ENCODE data around the gene ICA1.

ICA1 gene

GRCh38 chr7:8192897-8193296 lies 69.1 kb downstream of the ICA1 start:
- Mint-ChIP-seq H3K27ac (no peak overlapping the region), H3K36me3 (ENCODE audit: insufficient read depth) (no peaks in the 10 kb centered on the region), H3K9me3 (no peaks in the 10 kb centered on the region), H3K27me3 (peaks cover 6 to 9% of the 10 kb centered on the region in 2 donors), H3K4me1 (ENCODE audit: low read depth in 2 of 2) (peaks cover 9 to 13% of the 10 kb centered on the region in 2 donors), H3K4me3 (no peak overlapping the region)
- DNase-seq = no peak
- no peak for ATAC-seq (replicated peaks)

- DNase-seq (peak; percentile 61 to 69 (median 67)), ATAC-seq (replicated peaks) (peak; percentile 92)
- H3K27ac Mint-ChIP-seq = no peak overlapping the region
- H3K4me1 Mint-ChIP-seq (ENCODE audit: low read depth in 2 of 2) = peaks cover 4 to 17% of the 10 kb centered on the region in 2 donors
- H3K4me3 Mint-ChIP-seq = no peak overlapping the region
- H3K27me3 Mint-ChIP-seq = peaks cover 6 to 9% of the 10 kb centered on the region in 2 donors
- H3K9me3 Mint-ChIP-seq = no peaks in the 10 kb centered on the region
- no peaks in the 10 kb centered on the region for H3K36me3 Mint-ChIP-seq (ENCODE audit: insufficient read depth)
These were observed 71.7 kb downstream of the ICA1 start for GRCh38 chr7:8190119-8190895.

- no peak for DNase-seq
- H3K4me3 Mint-ChIP-seq = no peak overlapping the region
- no peaks in the 10 kb centered on the region for H3K36me3 Mint-ChIP-seq (ENCODE audit: insufficient read depth)
- no peak overlapping the region for H3K27ac Mint-ChIP-seq
- peaks cover 6 to 9% of the 10 kb centered on the region in 2 donors for H3K27me3 Mint-ChIP-seq
- H3K9me3 Mint-ChIP-seq = no peaks in the 10 kb centered on the region
- no peak for ATAC-seq (replicated peaks)
- H3K4me1 Mint-ChIP-seq (ENCODE audit: low read depth in 2 of 2) = peaks cover 4 to 17% of the 10 kb centered on the region in 2 donors
These were observed 72.3 kb downstream of the ICA1 start for GRCh38 chr7:8189625-8190024.

GRCh38 chr7:8185926-8186683 lies 75.9 kb downstream of the ICA1 start:
- ATAC-seq (replicated peaks) (no peak), DNase-seq (no peak)
- Mint-ChIP-seq H3K4me3 (no peak overlapping the region), H3K9me3 (no peaks in the 10 kb centered on the region), H3K27ac (no peak overlapping the region), H3K27me3 (no peaks in the 10 kb centered on the region), H3K4me1 (ENCODE audit: low read depth in 2 of 2) (peaks cover 4 to 17% of the 10 kb centered on the region in 2 donors), H3K36me3 (ENCODE audit: insufficient read depth) (no peaks in the 10 kb centered on the region)

- no peaks in the 10 kb centered on the region for H3K36me3 Mint-ChIP-seq (ENCODE audit: insufficient read depth)
- no peaks in the 10 kb centered on the region for H3K27me3 Mint-ChIP-seq
- no peak overlapping the region for H3K27ac Mint-ChIP-seq
- H3K4me3 Mint-ChIP-seq = no peak overlapping the region
- no peaks in the 10 kb centered on the region for H3K9me3 Mint-ChIP-seq
- peaks cover 4 to 22% of the 10 kb centered on the region in 2 donors for H3K4me1 Mint-ChIP-seq (ENCODE audit: low read depth in 2 of 2)
- ATAC-seq (replicated peaks) (no peak), DNase-seq (no peak)
These were observed 77.7 kb downstream of the ICA1 start for GRCh38 chr7:8184221-8184620.

GRCh38 chr7:8179486-8179885 lies 82.5 kb downstream of the ICA1 start:
- Mint-ChIP-seq H3K9me3 (peaks cover 2 to 6% of the 10 kb centered on the region in 2 donors), H3K4me3 (no peak overlapping the region), H3K4me1 (ENCODE audit: low read depth in 2 of 2) (peaks cover 31 to 47% of the 10 kb centered on the region in 2 donors), H3K36me3 (ENCODE audit: insufficient read depth) (peaks cover 9% of the 10 kb centered on the region), H3K27ac (peak overlapping the region in 1 of 2 donors; percentile 99), H3K27me3 (no peaks in the 10 kb centered on the region)
- DNase-seq (no peak), ATAC-seq (replicated peaks) (no peak)

- peak overlapping the region; percentile 69 to 99 for H3K27ac Mint-ChIP-seq
- H3K27me3 Mint-ChIP-seq = no peaks in the 10 kb centered on the region
- H3K9me3 Mint-ChIP-seq = peaks cover 2 to 6% of the 10 kb centered on the region in 2 donors
- DNase-seq (no peak), ATAC-seq (replicated peaks) (no peak)
- peaks cover 36 to 55% of the 10 kb centered on the region in 2 donors for H3K4me1 Mint-ChIP-seq (ENCODE audit: low read depth in 2 of 2)
- H3K36me3 Mint-ChIP-seq (ENCODE audit: insufficient read depth) = peaks cover 12% of the 10 kb centered on the region
- H3K4me3 Mint-ChIP-seq = peak overlapping the region; percentile 6 to 65
These were observed 83.6 kb downstream of the ICA1 start for GRCh38 chr7:8178353-8178752.

- Mint-ChIP-seq H3K4me1 (ENCODE audit: low read depth in 2 of 2) (peaks cover 36 to 55% of the 10 kb centered on the region in 2 donors), H3K36me3 (ENCODE audit: insufficient read depth) (peaks cover 12% of the 10 kb centered on the region), H3K4me3 (peak overlapping the region; percentile 55 to 65), H3K27me3 (no peaks in the 10 kb centered on the region), H3K27ac (peak overlapping the region; percentile 69 to 99), H3K9me3 (peaks cover 2 to 6% of the 10 kb centered on the region in 2 donors)
- DNase-seq (no peak), ATAC-seq (replicated peaks) (no peak)
These were observed 84.6 kb downstream of the ICA1 start for GRCh38 chr7:8177109-8177933.

GRCh38 chr7:8176370-8177081 lies 85.4 kb downstream of the ICA1 start:
- Mint-ChIP-seq H3K27ac (peak overlapping the region; percentile 69 to 99), H3K4me1 (ENCODE audit: low read depth in 2 of 2) (peaks cover 36 to 55% of the 10 kb centered on the region in 2 donors), H3K9me3 (peaks cover 2 to 6% of the 10 kb centered on the region in 2 donors), H3K27me3 (no peaks in the 10 kb centered on the region), H3K4me3 (peak overlapping the region; percentile 55 to 65), H3K36me3 (ENCODE audit: insufficient read depth) (peaks cover 12% of the 10 kb centered on the region)
- peak; percentile 93 for ATAC-seq (replicated peaks)
- DNase-seq = peak; percentile 48 to 57 (median 53)

- Mint-ChIP-seq H3K4me3 (peak overlapping the region; percentile 55 to 65), H3K9me3 (peaks cover 2 to 6% of the 10 kb centered on the region in 2 donors), H3K4me1 (ENCODE audit: low read depth in 2 of 2) (peaks cover 36 to 55% of the 10 kb centered on the region in 2 donors), H3K27ac (peak overlapping the region; percentile 69 to 99), H3K36me3 (ENCODE audit: insufficient read depth) (peaks cover 12% of the 10 kb centered on the region), H3K27me3 (no peaks in the 10 kb centered on the region)
- DNase-seq (no peak), ATAC-seq (replicated peaks) (no peak)
These were observed 86.0 kb downstream of the ICA1 start for GRCh38 chr7:8175929-8176369.

- H3K4me3 Mint-ChIP-seq = no peak overlapping the region
- ATAC-seq (replicated peaks) = no peak
- no peak for DNase-seq
- peaks cover 29 to 39% of the 10 kb centered on the region in 2 donors for H3K4me1 Mint-ChIP-seq (ENCODE audit: low read depth in 2 of 2)
- H3K36me3 Mint-ChIP-seq (ENCODE audit: insufficient read depth) = peaks cover 9% of the 10 kb centered on the region
- H3K27ac Mint-ChIP-seq = no peak overlapping the region
- H3K27me3 Mint-ChIP-seq = no peaks in the 10 kb centered on the region
- H3K9me3 Mint-ChIP-seq = no peaks in the 10 kb centered on the region
These were observed 89.3 kb downstream of the ICA1 start for GRCh38 chr7:8172372-8173354.

GRCh38 chr7:8169171-8169570 lies 92.8 kb downstream of the ICA1 start:
- Mint-ChIP-seq H3K4me3 (no peak overlapping the region), H3K4me1 (ENCODE audit: low read depth in 2 of 2) (peaks cover 9% of the 10 kb centered on the region in 2 donors), H3K27ac (no peak overlapping the region), H3K27me3 (no peaks in the 10 kb centered on the region), H3K9me3 (no peaks in the 10 kb centered on the region), H3K36me3 (ENCODE audit: insufficient read depth) (no peaks in the 10 kb centered on the region)
- ATAC-seq (replicated peaks) (no peak), DNase-seq (no peak)

Data from effector memory CD8-positive, alpha-beta T cell (primary cell).